Suprapubic skin (tissue), 4 donors: Measurements from ENCODE around the gene STXBP5.

Experiments
- POLR2A ChIP-seq, 2 donors: fragments of 450-650 bp; IDR thresholded peaks; one replicate each; pipeline ENCODE4 v1.6.1; 2017; ENCODE audit warnings: antibody characterized with exemption in 2 of 2, mild to moderate bottlenecking in 2 of 2, moderate library complexity in 2 of 2
- POLR2AphosphoS5 ChIP-seq, 3 donors: sonication (generic); formaldehyde crosslinking; IDR thresholded peaks; one replicate each; pipeline ENCODE4 v1.6.1; 2017; ENCODE audit warnings: antibody characterized with exemption in 3 of 3
- TF ChIP-seq, protein P1 (sequence below), 2 donors: fragments of 200-600 bp in 1 of 2; fragments of 450-650 bp in 1 of 2; sonication (generic) in 1 of 2; IDR thresholded peaks; one replicate each; pipeline ENCODE4 v1.5.1; 2016 to 2019; ENCODE audit warnings: antibody characterized with exemption in 2 of 2, mild to moderate bottlenecking in 1 of 2, moderate library complexity in 1 of 2

DNA sequence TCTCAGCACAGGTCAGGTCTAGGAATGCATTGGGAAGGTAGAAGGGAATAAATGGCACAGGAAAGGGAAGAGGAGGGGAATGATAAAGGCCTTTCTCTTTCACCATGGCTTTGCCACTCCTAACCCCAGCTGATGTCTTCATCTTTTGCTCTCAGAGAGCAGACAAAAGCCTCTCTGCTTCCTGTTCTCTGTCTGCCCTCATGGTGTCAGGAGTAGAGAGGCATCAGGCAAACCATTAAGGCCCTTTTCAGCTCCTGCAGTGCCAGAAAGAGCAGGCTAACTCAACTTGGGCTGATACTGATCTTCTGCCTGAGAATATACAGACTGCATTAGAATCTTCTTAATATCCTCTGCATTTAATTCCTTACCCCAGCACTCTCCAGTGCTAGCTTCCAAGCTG, 48.0 kb upstream of the STXBP5 start:
- TF ChIP-seq, protein P1, sequence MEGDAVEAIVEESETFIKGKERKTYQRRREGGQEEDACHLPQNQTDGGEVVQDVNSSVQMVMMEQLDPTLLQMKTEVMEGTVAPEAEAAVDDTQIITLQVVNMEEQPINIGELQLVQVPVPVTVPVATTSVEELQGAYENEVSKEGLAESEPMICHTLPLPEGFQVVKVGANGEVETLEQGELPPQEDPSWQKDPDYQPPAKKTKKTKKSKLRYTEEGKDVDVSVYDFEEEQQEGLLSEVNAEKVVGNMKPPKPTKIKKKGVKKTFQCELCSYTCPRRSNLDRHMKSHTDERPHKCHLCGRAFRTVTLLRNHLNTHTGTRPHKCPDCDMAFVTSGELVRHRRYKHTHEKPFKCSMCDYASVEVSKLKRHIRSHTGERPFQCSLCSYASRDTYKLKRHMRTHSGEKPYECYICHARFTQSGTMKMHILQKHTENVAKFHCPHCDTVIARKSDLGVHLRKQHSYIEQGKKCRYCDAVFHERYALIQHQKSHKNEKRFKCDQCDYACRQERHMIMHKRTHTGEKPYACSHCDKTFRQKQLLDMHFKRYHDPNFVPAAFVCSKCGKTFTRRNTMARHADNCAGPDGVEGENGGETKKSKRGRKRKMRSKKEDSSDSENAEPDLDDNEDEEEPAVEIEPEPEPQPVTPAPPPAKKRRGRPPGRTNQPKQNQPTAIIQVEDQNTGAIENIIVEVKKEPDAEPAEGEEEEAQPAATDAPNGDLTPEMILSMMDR (IDR thresholded peaks at IDR 0.05), result no peak
- no peak for TF ChIP-seq POLR2A (IDR thresholded peaks at IDR 0.05)
- no peak for TF ChIP-seq POLR2AphosphoS5 (IDR thresholded peaks at IDR 0.05)
